GM12878 (cell line): ENCODE results near the gene RHOF. TPM values are rescaled to one million over a fixed set of nuclear protein-coding genes. Genes with fewer than 3 reads are reported as not detected.

Experiments used
- BHLHE40 ChIP-seq, 2 experiments: fragments of 450-650 bp in 1 of 2; IDR thresholded peaks; 2 replicates each; pipeline ENCODE4 v1.6.1; 2011 to 2017; ENCODE audit warnings: low read depth in 2 of 2, borderline replicate concordance in 1 of 2, improper control_type of control experiment in 1 of 2, low read length in 1 of 2, mild to moderate bottlenecking in 1 of 2
- CBFB ChIP-seq: IDR thresholded peaks from 2 replicates; pipeline ENCODE4 v1.6.1; 2016; ENCODE audit warnings: antibody characterized with exemption, low read depth
- CEBPZ ChIP-seq: fragments of 150-350 bp; IDR thresholded peaks from 2 replicates; pipeline ENCODE4 v1.6.1; 2016; ENCODE audit warnings: low read depth, low read length
- CHD2 ChIP-seq: IDR thresholded peaks from 2 replicates; pipeline ENCODE4 v1.6.1; 2011; ENCODE audit warnings: low read depth, low read length, improper control_type of control experiment, borderline replicate concordance
- FOS ChIP-seq: IDR thresholded peaks from 3 replicates; pipeline ENCODE4 v1.6.1; 2011; ENCODE audit warnings: borderline replicate concordance; ENCODE audit not compliant: insufficient read length; ENCODE audit errors: extremely low read depth
- LARP7 ChIP-seq: fragments of 450-650 bp; IDR thresholded peaks from 2 replicates; pipeline ENCODE4 v1.6.1; 2017; ENCODE audit warnings: mild to moderate bottlenecking
- MEF2A ChIP-seq: IDR thresholded peaks from 2 replicates; pipeline ENCODE4 v1.6.1; 2011; ENCODE audit warnings: low read depth, mild to moderate bottlenecking, low read length, moderate library complexity; ENCODE audit not compliant: insufficient read depth
- NRF1 ChIP-seq: conservative IDR thresholded peaks from 2 replicates; pipeline ENCODE4 v1.6.1; 2011; ENCODE audit warnings: mild to moderate bottlenecking, low read depth, low read length, improper control_type of control experiment
- PAX8 ChIP-seq: fragments of 450-650 bp; IDR thresholded peaks from 2 replicates; pipeline ENCODE4 v1.6.1; 2017; ENCODE audit warnings: mild to moderate bottlenecking, moderate library complexity
- RB1 ChIP-seq: fragments of 450-650 bp; formaldehyde crosslinking; IDR thresholded peaks from 2 replicates; pipeline ENCODE4 v1.6.1; 2017; ENCODE audit warnings: mild to moderate bottlenecking, borderline replicate concordance
- TBL1XR1 ChIP-seq: IDR thresholded peaks from 2 replicates; pipeline ENCODE4 v1.6.1; 2012; ENCODE audit warnings: low read depth, low read length, improper control_type of control experiment
- TCF7 ChIP-seq: IDR thresholded peaks from 2 replicates; pipeline ENCODE4 v1.6.1; 2014; ENCODE audit warnings: antibody characterized with exemption, borderline replicate concordance
- ZNF384 ChIP-seq: IDR thresholded peaks from 2 replicates; pipeline ENCODE4 v1.6.1; 2012; ENCODE audit warnings: low read depth, mild to moderate bottlenecking, low read length, improper control_type of control experiment, borderline replicate concordance
- polyA plus RNA-seq, 11 experiments: library from polyadenylated mRNA; depleted of rRNA in 4 of 11; unstranded in 6 of 11; stranded (reverse) in 5 of 11; fragments of >200 nt; fragmentation: Nextera tagmentation in 4 of 11; fragmentation: Illumina TruSeq in 1 of 11; extraction: Ambion mirVana in 4 of 11; extraction: Trizol in 1 of 11; gene quantifications; 1 replicate in 1 of 11; 2 replicates in 10 of 11; pipeline versions ENCODE4 v1.2.1 to v1.2.3, GENCODE V29; 2011 to 2016; ENCODE audit warnings: inconsistent platforms in 2 of 11, missing spikeins in 2 of 11, low read depth in 1 of 11
- total RNA-seq, 4 experiments: library from RNA; depleted of rRNA in 3 of 4; stranded (reverse); fragments of >200 nt in 3 of 4; fragmentation: Illumina TruSeq in 1 of 4; extraction: Trizol in 1 of 4; gene quantifications; 2 replicates each; pipeline versions ENCODE4 v1.2.1 to v1.2.3, GENCODE V29; 2013 to 2021
- TF ChIP-seq, protein P1 (sequence below): fragments of 450-650 bp; formaldehyde crosslinking; IDR thresholded peaks from 2 replicates; pipeline ENCODE4 v1.4.0; 2020; ENCODE audit warnings: mild to moderate bottlenecking, moderate library complexity
- TF ChIP-seq, protein P2 (sequence below): fragments of 450-650 bp; IDR thresholded peaks from 2 replicates; pipeline ENCODE4 v1.6.1; 2016; ENCODE audit warnings: mild to moderate bottlenecking
- TF ChIP-seq, protein P3 (sequence below): fragments of 450-650 bp; formaldehyde crosslinking; IDR thresholded peaks from 2 replicates; pipeline ENCODE4 v1.4.0; 2022; ENCODE audit warnings: mild to moderate bottlenecking, moderate library complexity
- TF ChIP-seq, protein P4 (sequence below): IDR thresholded peaks from 2 replicates; pipeline ENCODE4 v1.6.1; 2011; ENCODE audit warnings: low read depth, low read length, improper control_type of control experiment, borderline replicate concordance

Gene RHOF
- total and polyA plus RNA-seq, 10 of the 15 experiments (the other 5 are each of a cell fraction or from before 2014, with no cell fraction given), result 6.1 to 78.7 (median 39.7) TPM

GRCh38 chr12:121794534-121795033, 1.1 kb upstream of the RHOF start (continued):
- TF ChIP-seq, protein P1, sequence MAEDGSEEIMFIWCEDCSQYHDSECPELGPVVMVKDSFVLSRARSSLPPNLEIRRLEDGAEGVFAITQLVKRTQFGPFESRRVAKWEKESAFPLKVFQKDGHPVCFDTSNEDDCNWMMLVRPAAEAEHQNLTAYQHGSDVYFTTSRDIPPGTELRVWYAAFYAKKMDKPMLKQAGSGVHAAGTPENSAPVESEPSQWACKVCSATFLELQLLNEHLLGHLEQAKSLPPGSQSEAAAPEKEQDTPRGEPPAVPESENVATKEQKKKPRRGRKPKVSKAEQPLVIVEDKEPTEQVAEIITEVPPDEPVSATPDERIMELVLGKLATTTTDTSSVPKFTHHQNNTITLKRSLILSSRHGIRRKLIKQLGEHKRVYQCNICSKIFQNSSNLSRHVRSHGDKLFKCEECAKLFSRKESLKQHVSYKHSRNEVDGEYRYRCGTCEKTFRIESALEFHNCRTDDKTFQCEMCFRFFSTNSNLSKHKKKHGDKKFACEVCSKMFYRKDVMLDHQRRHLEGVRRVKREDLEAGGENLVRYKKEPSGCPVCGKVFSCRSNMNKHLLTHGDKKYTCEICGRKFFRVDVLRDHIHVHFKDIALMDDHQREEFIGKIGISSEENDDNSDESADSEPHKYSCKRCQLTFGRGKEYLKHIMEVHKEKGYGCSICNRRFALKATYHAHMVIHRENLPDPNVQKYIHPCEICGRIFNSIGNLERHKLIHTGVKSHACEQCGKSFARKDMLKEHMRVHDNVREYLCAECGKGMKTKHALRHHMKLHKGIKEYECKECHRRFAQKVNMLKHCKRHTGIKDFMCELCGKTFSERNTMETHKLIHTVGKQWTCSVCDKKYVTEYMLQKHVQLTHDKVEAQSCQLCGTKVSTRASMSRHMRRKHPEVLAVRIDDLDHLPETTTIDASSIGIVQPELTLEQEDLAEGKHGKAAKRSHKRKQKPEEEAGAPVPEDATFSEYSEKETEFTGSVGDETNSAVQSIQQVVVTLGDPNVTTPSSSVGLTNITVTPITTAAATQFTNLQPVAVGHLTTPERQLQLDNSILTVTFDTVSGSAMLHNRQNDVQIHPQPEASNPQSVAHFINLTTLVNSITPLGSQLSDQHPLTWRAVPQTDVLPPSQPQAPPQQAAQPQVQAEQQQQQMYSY (CRISPR knock-in tag), result no peak
- TF ChIP-seq, protein P2, sequence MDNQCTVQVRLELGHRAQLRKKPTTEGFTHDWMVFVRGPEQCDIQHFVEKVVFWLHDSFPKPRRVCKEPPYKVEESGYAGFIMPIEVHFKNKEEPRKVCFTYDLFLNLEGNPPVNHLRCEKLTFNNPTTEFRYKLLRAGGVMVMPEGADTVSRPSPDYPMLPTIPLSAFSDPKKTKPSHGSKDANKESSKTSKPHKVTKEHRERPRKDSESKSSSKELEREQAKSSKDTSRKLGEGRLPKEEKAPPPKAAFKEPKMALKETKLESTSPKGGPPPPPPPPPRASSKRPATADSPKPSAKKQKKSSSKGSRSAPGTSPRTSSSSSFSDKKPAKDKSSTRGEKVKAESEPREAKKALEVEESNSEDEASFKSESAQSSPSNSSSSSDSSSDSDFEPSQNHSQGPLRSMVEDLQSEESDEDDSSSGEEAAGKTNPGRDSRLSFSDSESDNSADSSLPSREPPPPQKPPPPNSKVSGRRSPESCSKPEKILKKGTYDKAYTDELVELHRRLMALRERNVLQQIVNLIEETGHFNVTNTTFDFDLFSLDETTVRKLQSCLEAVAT, result no peak
- TF ChIP-seq ZNF384 (no peak), FOS (no peak), CEBPZ (no peak), RB1 (0 out of 2 replicates have a peak, but pooled peaks have one; percentile 59), TCF7 (no peak), NRF1 (no peak), CBFB (no peak), BHLHE40 (IDR thresholded peaks at IDR 0.05; ENCODE audit: borderline replicate concordance in 1 of 2, low read depth in 2 of 2, low read length in 1 of 2) (no peak), TBL1XR1 (no peak), PAX8 (no peak), LARP7 (no peak), MEF2A (no peak), CHD2 (no peak)
- TF ChIP-seq, protein P3, sequence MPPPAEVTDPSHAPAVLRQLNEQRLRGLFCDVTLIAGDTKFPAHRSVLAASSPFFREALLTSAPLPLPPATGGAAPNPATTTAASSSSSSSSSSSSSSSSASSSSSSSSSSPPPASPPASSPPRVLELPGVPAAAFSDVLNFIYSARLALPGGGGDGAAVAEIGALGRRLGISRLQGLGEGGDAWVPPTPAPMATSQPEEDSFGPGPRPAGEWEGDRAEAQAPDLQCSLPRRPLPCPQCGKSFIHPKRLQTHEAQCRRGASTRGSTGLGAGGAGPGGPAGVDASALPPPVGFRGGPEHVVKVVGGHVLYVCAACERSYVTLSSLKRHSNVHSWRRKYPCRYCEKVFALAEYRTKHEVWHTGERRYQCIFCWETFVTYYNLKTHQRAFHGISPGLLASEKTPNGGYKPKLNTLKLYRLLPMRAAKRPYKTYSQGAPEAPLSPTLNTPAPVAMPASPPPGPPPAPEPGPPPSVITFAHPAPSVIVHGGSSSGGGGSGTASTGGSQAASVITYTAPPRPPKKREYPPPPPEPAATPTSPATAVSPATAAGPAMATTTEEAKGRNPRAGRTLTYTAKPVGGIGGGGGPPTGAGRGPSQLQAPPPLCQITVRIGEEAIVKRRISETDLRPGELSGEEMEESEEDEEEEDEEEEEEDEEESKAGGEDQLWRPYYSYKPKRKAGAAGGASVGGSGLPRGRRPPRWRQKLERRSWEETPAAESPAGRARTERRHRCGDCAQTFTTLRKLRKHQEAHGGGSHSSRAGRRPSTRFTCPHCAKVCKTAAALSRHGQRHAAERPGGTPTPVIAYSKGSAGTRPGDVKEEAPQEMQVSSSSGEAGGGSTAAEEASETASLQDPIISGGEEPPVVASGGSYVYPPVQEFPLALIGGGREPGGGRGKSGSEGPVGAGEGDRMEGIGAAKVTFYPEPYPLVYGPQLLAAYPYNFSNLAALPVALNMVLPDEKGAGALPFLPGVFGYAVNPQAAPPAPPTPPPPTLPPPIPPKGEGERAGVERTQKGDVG (CRISPR knock-in tag), result no peak
- TF ChIP-seq, protein P4, sequence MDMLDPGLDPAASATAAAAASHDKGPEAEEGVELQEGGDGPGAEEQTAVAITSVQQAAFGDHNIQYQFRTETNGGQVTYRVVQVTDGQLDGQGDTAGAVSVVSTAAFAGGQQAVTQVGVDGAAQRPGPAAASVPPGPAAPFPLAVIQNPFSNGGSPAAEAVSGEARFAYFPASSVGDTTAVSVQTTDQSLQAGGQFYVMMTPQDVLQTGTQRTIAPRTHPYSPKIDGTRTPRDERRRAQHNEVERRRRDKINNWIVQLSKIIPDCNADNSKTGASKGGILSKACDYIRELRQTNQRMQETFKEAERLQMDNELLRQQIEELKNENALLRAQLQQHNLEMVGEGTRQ, result no peak
